ENCODE results near the gene SORCS2.

- TF ChIP-seq MAX (IDR thresholded peaks at IDR 0.05; ENCODE audit: low read depth, low read length), result no peak
- TF ChIP-seq CTCF (IDR thresholded peaks at IDR 0.05; ENCODE audit: low read depth, low read length), result no peak
- no peak for TF ChIP-seq MYC (IDR thresholded peaks at IDR 0.05; ENCODE audit: low read depth, low read length)
Measured at GRCh38 chr4:7300711-7301095, 108.4 kb downstream of the SORCS2 start.
